H1 (cell line): Measurements from ENCODE around the gene TUT4. TPM values are rescaled to one million over a fixed set of nuclear protein-coding genes. Genes with fewer than 3 reads are reported as not detected.

ENCODE experiments used
- BCL11A ChIP-seq, 2 experiments: IDR thresholded peaks; one replicate each; pipeline ENCODE4 v1.6.1; 2011; ENCODE audit warnings: low read depth in 2 of 2, low read length in 2 of 2, mild to moderate bottlenecking in 2 of 2
- SP2 ChIP-seq: IDR thresholded peaks from 2 replicates; pipeline ENCODE4 v1.6.1; 2012; ENCODE audit warnings: mild to moderate bottlenecking, low read length, inconsistent platforms
- TCF12 ChIP-seq: IDR thresholded peaks from 2 replicates; pipeline ENCODE4 v1.6.1; 2011; ENCODE audit warnings: low read depth, mild to moderate bottlenecking, low read length
- polyA plus RNA-seq, 7 experiments: library from polyadenylated mRNA; depleted of rRNA in 3 of 7; stranded (reverse) in 5 of 7; unstranded in 2 of 7; fragments of >200 nt in 5 of 7; fragments of 200-250 nt in 2 of 7; gene quantifications; 1 replicate in 5 of 7; 2 replicates in 1 of 7; 4 replicates in 1 of 7; pipeline versions ENCODE4 v1.2.1 to v1.2.3, GENCODE V29; 2011 to 2013; ENCODE audit warnings: missing spikeins in 2 of 7, mixed read lengths in 2 of 7
- total RNA-seq: library from RNA; stranded (reverse); fragmentation: NEBNext Ultra II Directional; extraction: Animal tissue kit (Norgen Biotek cat#: 25700); gene quantifications from 2 replicates; pipeline ENCODE4 v1.2.1, GENCODE V29; 2021

Gene TUT4
- total and polyA plus RNA-seq, 2 of the 8 experiments (the other 6 are each of a cell fraction or from before 2014, with no cell fraction given): 54.5 to 63.3 TPM

DNA sequence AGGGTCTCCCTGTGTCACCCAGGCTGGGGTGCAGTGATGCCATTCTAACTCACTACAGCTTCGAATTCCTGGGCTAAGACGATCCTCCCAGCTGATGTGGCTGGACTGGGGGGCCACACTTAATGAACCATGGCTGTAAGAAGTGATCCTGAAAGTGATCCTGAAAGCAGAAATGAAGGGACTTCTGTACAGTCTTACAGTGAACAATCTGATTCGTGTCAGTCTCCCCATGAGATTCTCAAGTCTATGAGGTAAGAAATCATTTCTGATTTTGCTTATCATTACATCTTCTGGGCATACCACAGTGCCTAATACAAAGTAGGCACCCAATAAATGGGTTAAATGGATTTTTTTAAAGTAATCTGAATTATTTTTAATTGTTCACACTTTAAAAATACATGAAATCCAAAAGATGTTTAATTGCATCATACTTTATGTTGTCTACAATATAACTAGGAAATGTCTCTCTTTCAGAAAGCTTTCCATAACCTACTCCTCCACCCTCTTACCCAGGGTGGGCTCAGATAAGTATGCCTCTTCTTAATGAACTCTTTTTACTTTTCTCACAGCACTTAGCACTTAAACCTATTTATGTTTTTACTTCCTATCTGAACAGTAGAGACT, 21.5 kb downstream of the TUT4 start (continued):
- TF ChIP-seq TCF12: no peak
- TF ChIP-seq BCL11A (IDR thresholded peaks at IDR 0.05; ENCODE audit: low read depth in 2 of 2, low read length in 2 of 2): no peak
- no peak for TF ChIP-seq SP2
